ENCODE measurements around the gene TRIM32.

The TRIM32 gene

DNA sequence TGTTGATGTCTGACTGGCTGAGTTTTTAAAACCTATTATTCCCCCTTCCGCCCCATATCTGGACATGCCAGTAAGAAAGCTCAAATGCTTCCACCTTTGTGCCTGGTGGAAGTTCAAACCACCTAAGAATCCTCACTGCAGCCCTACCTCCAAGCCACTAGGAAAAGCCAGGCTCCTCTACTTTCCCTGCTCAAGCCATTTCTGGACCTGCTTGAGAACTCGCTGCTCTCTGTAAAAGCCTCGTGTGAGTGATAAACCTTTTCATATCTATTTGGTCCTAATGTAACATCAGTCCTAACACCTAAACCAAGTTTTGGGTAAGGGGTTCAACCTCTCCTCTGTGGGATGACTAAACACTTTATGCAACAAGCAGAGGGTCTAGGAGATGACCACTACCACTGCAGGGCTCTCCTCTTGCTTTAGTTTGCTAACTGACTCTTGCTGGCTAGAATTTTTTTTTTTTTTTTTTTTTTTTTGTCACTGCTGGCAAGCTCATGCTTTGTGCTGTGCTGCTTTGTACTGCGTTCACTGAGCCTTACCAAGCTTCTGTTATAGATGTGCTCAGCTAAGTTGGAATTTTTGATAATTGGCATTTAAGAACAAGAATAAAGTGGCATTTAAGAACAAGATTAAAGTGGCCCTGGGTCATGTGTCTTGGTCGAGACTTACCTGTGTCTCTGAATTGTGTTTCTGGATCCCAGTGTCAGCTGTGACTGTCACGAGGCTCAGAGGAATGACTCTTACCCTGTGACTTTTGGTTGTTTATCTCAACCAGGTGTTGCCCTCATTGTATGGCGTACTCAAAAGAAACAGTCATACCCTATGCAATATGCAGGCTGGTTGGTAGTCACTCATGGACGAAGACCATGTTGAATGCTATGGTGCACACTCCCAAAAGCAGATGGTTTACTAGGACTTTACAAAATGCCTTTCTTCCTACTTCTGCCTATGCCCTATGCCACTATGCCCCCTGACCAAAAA lies 19.5 kb downstream of the TRIM32 start:
- ChIA-PET POLR2A (no interaction called here), CTCF (no interaction called here)
- TF ChIP-seq, protein P1, sequence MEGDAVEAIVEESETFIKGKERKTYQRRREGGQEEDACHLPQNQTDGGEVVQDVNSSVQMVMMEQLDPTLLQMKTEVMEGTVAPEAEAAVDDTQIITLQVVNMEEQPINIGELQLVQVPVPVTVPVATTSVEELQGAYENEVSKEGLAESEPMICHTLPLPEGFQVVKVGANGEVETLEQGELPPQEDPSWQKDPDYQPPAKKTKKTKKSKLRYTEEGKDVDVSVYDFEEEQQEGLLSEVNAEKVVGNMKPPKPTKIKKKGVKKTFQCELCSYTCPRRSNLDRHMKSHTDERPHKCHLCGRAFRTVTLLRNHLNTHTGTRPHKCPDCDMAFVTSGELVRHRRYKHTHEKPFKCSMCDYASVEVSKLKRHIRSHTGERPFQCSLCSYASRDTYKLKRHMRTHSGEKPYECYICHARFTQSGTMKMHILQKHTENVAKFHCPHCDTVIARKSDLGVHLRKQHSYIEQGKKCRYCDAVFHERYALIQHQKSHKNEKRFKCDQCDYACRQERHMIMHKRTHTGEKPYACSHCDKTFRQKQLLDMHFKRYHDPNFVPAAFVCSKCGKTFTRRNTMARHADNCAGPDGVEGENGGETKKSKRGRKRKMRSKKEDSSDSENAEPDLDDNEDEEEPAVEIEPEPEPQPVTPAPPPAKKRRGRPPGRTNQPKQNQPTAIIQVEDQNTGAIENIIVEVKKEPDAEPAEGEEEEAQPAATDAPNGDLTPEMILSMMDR (IDR thresholded peaks at IDR 0.05; ENCODE audit: insufficient read depth, low read length, missing control alignments), result no peak
- no peak overlapping the region for H3K4me3 ChIP-seq (ENCODE audit: low read depth, low read length)
- no peak for DNase-seq (ENCODE audit: low read depth, low spot score)

DNA sequence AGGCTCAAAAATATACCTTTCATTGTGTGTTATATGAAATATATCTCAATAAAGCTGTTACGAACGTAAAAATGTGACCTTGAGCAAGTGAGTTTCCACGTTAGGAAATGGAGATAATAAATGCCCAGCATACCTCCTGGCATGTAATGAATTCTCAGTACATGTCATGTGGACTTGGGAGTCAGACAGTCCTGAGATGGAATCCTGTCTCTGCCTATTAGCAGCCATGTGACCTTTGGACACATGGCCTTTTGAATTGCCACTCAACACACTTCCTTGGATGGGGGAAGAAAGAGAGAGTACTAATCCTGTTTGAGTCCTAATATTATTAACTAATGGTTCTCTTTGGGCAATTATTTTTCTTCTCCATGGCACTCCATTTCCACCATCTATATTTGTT lies 25.7 kb downstream of the TRIM32 start:
- POLR2A ChIA-PET, result no interaction called here
- TF ChIP-seq, protein P1 (IDR thresholded peaks at IDR 0.05; ENCODE audit: insufficient read depth, low read length, missing control alignments), result no peak
- CTCF ChIA-PET, result no interaction called here
- no peak overlapping the region for H3K4me3 ChIP-seq (ENCODE audit: low read depth, low read length)
- no peak for DNase-seq (ENCODE audit: low read depth, low spot score)

DNA sequence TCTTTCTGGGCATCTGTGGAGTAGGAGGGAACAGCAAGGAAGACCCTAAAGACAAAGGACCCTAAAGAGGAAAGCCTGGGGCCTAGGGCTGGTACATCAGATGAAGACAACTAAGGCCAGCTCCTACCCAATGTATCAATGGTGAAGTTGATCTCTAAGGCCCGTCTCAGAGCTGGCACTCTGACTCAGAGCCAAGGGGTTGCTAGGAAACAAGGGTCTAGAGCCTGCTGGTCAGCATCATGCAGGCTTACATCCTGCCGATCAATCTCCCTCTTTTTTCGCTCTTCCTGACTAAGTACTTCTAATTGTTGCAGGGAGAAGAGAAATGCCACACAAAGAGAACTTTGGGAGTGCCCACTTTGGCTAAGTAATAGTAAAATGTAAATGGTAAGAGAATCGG lies 26.2 kb downstream of the TRIM32 start:
- CTCF ChIA-PET, result no interaction called here
- TF ChIP-seq, protein P1 (IDR thresholded peaks at IDR 0.05; ENCODE audit: insufficient read depth, low read length, missing control alignments), result no peak
- POLR2A ChIA-PET, result no interaction called here
- no peak for DNase-seq (ENCODE audit: low read depth, low spot score)
- H3K4me3 ChIP-seq (ENCODE audit: low read depth, low read length), result no peak overlapping the region

DNA sequence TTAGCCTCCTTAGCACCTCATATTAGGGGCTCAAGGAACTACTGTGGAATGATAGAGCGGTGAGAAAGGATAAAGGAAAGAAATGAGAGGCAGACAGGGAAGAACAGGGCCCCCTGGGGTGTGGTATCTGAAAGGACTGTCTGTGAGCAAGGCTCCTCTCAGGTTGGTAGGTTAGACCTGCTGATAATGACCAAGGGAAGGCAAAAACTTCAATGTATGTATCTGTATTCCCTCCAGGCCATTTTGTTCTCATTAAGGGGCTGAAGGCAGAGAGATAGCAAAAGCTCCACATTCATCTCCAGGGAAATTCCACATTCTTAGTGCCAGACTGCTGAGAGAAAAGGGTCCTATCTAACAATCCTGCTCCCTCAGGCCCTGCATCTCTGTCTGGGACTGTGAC lies 28.6 kb downstream of the TRIM32 start:
- TF ChIP-seq, protein P1 (IDR thresholded peaks at IDR 0.05; ENCODE audit: insufficient read depth, low read length, missing control alignments), result no peak

DNA sequence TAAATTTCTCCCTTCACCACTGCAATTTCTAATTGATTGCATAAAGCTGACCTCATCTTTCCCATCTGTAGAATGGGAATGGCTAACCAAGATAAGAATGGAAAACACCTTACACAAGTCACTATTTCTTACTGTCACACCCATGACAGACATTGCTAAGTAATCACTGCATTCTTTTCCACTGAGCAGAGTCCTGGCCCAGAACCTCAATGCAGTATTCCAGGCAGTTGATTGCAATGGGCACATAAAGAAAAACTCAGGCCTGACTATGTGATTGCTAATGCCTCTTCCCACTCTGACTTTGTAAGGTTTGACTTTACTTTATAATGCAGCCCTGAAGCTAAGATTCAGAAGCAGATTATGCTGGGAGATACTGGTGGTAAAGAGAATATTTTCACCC lies 29.3 kb downstream of the TRIM32 start:
- TF ChIP-seq, protein P1 (IDR thresholded peaks at IDR 0.05; ENCODE audit: insufficient read depth, low read length, missing control alignments), result no peak
- DNase-seq (ENCODE audit: low read depth, low spot score), result no peak
- H3K4me3 ChIP-seq (ENCODE audit: low read depth, low read length), result no peak overlapping the region
- POLR2A ChIA-PET, result no interaction called here
- CTCF ChIA-PET, result interaction anchor here (1.0 to 1.8 kb wide), 4 partner anchors 20 to 23 kb away, joined by 3 to 6 read pairs (median 4); no protein-coding TSS in a partner anchor

More for the DNA sequence above, 28.6 kb downstream of the TRIM32 start:
- no peak for DNase-seq (ENCODE audit: low read depth, low spot score)
- H3K4me3 ChIP-seq (ENCODE audit: low read depth, low read length), result no peak overlapping the region
- CTCF ChIA-PET, result interaction anchor here (1.3 to 1.8 kb wide), 2 partner anchors 21 to 145 kb away, joined by 3 to 4 read pairs; no protein-coding TSS in a partner anchor
- POLR2A ChIA-PET, result no interaction called here

DNA sequence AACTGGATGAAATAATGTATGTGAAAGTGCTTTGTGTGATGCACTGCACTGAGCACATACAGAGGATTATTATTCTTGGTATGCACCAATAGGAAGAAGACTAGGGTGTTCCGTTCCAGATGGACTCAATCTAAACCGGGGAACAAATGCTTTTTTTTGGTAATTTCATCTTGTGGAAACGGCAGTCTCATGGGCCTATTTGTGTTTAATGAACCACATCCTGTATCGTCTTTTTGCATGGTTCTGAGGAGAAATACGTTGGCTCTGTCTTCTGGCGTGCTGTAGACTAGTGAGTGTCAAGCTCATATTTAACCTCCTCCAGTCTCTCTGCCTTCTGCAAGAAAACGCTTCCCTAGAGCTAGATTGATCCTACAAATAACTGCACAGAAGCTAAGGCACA lies 30.0 kb downstream of the TRIM32 start:
- no peak for DNase-seq (ENCODE audit: low read depth, low spot score)
- POLR2A ChIA-PET, result no interaction called here
- TF ChIP-seq, protein P1 (IDR thresholded peaks at IDR 0.05; ENCODE audit: insufficient read depth, low read length, missing control alignments), result no peak
- CTCF ChIA-PET, result interaction anchor here (1.0 to 1.7 kb wide), 3 partner anchors 19 to 24 kb away, joined by 3 to 6 read pairs (median 4); no protein-coding TSS in a partner anchor
- H3K4me3 ChIP-seq (ENCODE audit: low read depth, low read length), result no peak overlapping the region
